H1 (cell line): ENCODE measurements around the gene RNF13. TPM values are rescaled to one million over a fixed set of nuclear protein-coding genes. Genes with fewer than 3 reads are reported as not detected.

Experiments used
- CTCF ChIA-PET: fragments of 300-600 bp; sonication (Branson Sonifier 250); formaldehyde crosslinking; loops from one replicate; lab custom pipeline; 2021; ENCODE audit not compliant: partially characterized antibody; lab: Charles Lee
- POLR2A ChIA-PET: fragments of 300-600 bp; sonication (Branson Sonifier 250); formaldehyde crosslinking; loops from one replicate; lab custom pipeline; 2021; ENCODE audit warnings: inconsistent platforms; ENCODE audit not compliant: partially characterized antibody; lab: Charles Lee
- DNase-seq, 2 experiments: peaks; one replicate each; pipeline versions ENCODE4 v3.0.0 to v3.0.0-alpha.2; 2010 to 2022; ENCODE audit warnings: low spot score in 2 of 2, low read depth in 1 of 2, mixed read lengths in 1 of 2
- FAIRE-seq: peaks from 2 replicates; lab custom pipeline; 2011; peaks lifted over from hg19 to GRCh38; lab: Jason Lieb, UNC
- H2AFZ ChIP-seq: 2 replicates; pipeline ENCODE4 v1.8.1; 2012; ENCODE audit warnings: low read length, inconsistent platforms
- H2AK5ac ChIP-seq: 2 replicates; pipeline ENCODE4 v1.6.1; 2013; ENCODE audit warnings: low read depth, low read length
- H2BK120ac ChIP-seq: replicated peaks from 2 replicates; pipeline ENCODE3; 2013; ENCODE audit warnings: low read depth, low read length, inconsistent platforms
- H2BK12ac ChIP-seq: 2 replicates; pipeline ENCODE4 v1.6.1; 2013; ENCODE audit warnings: low read depth, low read length
- H2BK15ac ChIP-seq: 2 replicates; pipeline ENCODE4 v1.6.1; 2013; ENCODE audit warnings: low read length
- H2BK20ac ChIP-seq: 2 replicates; pipeline ENCODE4 v1.6.1; 2013; ENCODE audit warnings: low read length
- H2BK5ac ChIP-seq: 2 replicates; pipeline ENCODE4 v1.6.1; 2013; ENCODE audit warnings: low read depth, low read length
- H3K14ac ChIP-seq: 2 replicates; pipeline ENCODE4 v1.6.1; 2013; ENCODE audit warnings: inconsistent platforms; ENCODE audit not compliant: insufficient read length
- H3K18ac ChIP-seq: 2 replicates; pipeline ENCODE4 v1.6.1; 2013; ENCODE audit warnings: low read length; ENCODE audit errors: extremely low read depth
- H3K23ac ChIP-seq: 2 replicates; pipeline ENCODE4 v1.6.1; 2013; ENCODE audit warnings: inconsistent platforms; ENCODE audit not compliant: insufficient read length
- H3K23me2 ChIP-seq: 2 replicates; pipeline ENCODE4 v1.6.1; 2013; ENCODE audit warnings: low read depth, low read length
- H3K27ac ChIP-seq: 2 replicates; pipeline ENCODE4 v1.6.1; 2011; ENCODE audit warnings: low read depth, low read length, inconsistent platforms
- H3K27me3 ChIP-seq, 4 experiments: replicated peaks in 1 of 4; 1 replicate in 1 of 4; 2 replicates in 3 of 4; pipeline versions ENCODE4 v1.6.1 to v1.8.1; 2011 to 2013; ENCODE audit warnings: low read length in 3 of 4, mild to moderate bottlenecking in 3 of 4, inconsistent platforms in 2 of 4, mixed read lengths in 2 of 4, moderate library complexity in 1 of 4; ENCODE audit not compliant: control insufficient read depth in 3 of 4, insufficient read depth in 3 of 4; ENCODE audit errors: extremely low read depth in 1 of 4
- H3K36me3 ChIP-seq, 4 experiments: 2 replicates each; pipeline versions ENCODE4 v1.6.1 to v1.8.1; 2011 to 2013; ENCODE audit warnings: mild to moderate bottlenecking in 4 of 4, low read length in 3 of 4, moderate library complexity in 2 of 4, control low read depth in 1 of 4, inconsistent platforms in 1 of 4; ENCODE audit not compliant: insufficient read depth in 4 of 4, control insufficient read depth in 2 of 4
- H3K4ac ChIP-seq: replicated peaks from 2 replicates; pipeline ENCODE3; 2013; ENCODE audit warnings: low read length, low read depth, mixed read lengths, inconsistent platforms; ENCODE audit not compliant: insufficient read length
- H3K4me1 ChIP-seq, 4 experiments: replicated peaks in 1 of 4; 1 replicate in 1 of 4; 2 replicates in 3 of 4; pipeline versions ENCODE4 v1.6.1 to v1.8.1; 2011 to 2013; ENCODE audit warnings: low read length in 3 of 4, inconsistent platforms in 2 of 4, mixed read lengths in 1 of 4; ENCODE audit not compliant: insufficient read depth in 4 of 4, control insufficient read depth in 3 of 4
- H3K4me2 ChIP-seq, 2 experiments: 2 replicates each; pipeline versions ENCODE4 v1.6.1 to v1.8.1; 2011 to 2013; ENCODE audit warnings: low read depth in 2 of 2, low read length in 2 of 2, control low read depth in 1 of 2, inconsistent platforms in 1 of 2, mild to moderate bottlenecking in 1 of 2; ENCODE audit not compliant: insufficient read depth in 1 of 2
- H3K4me3 ChIP-seq, 4 experiments: fragments of 200-600, 300-600 bp in 1 of 4; sonication (generic), shearing (Covaris generic), sonication (Bioruptor Twin) in 1 of 4; 2 replicates each; pipeline versions ENCODE4 v1.5.1 to v1.8.1; 2011 to 2016; ENCODE audit warnings: low read length in 4 of 4, low read depth in 3 of 4, control low read depth in 2 of 4, inconsistent platforms in 2 of 4, mild to moderate bottlenecking in 2 of 4, mixed read lengths in 1 of 4, moderate library complexity in 1 of 4; ENCODE audit not compliant: insufficient read depth in 2 of 4; ENCODE audit errors: extremely low read depth in 1 of 4
- H3K56ac ChIP-seq: replicated peaks from 2 replicates; pipeline ENCODE3; 2013; ENCODE audit warnings: low read depth, mild to moderate bottlenecking, mixed read lengths, low read length, inconsistent platforms; ENCODE audit not compliant: insufficient read length
- H3K79me1 ChIP-seq: 2 replicates; pipeline ENCODE4 v1.6.1; 2013; ENCODE audit warnings: low read depth, low read length, control low read depth
- H3K79me2 ChIP-seq, 2 experiments: 2 replicates each; pipeline versions ENCODE4 v1.6.1 to v1.8.1; 2012 to 2013; ENCODE audit warnings: low read length in 2 of 2, mild to moderate bottlenecking in 2 of 2, inconsistent platforms in 1 of 2; ENCODE audit not compliant: insufficient read depth in 2 of 2, control insufficient read depth in 1 of 2
- H3K9ac ChIP-seq, 4 experiments: replicated peaks in 1 of 4; 1 replicate in 1 of 4; 2 replicates in 3 of 4; pipeline versions ENCODE4 v1.6.1 to v1.8.1; 2011 to 2013; ENCODE audit warnings: low read depth in 3 of 4, low read length in 3 of 4, control low read depth in 2 of 4, mild to moderate bottlenecking in 2 of 4, moderate library complexity in 2 of 4, inconsistent platforms in 1 of 4; ENCODE audit errors: extremely low read depth in 1 of 4
- H3K9me3 ChIP-seq, 2 experiments: 2 replicates each; pipeline versions ENCODE4 v1.6.1 to v1.8.1; 2012 to 2013; ENCODE audit warnings: mild to moderate bottlenecking in 2 of 2, moderate library complexity in 2 of 2, control low read depth in 1 of 2, inconsistent platforms in 1 of 2, low read depth in 1 of 2, low read length in 1 of 2, mixed read lengths in 1 of 2; ENCODE audit not compliant: insufficient read depth in 2 of 2
- H4K20me1 ChIP-seq, 2 experiments: replicated peaks in 1 of 2; 2 replicates each; pipeline versions ENCODE3 to v1.8.1; 2011 to 2013; ENCODE audit warnings: inconsistent platforms in 2 of 2, low read length in 2 of 2, mild to moderate bottlenecking in 1 of 2; ENCODE audit not compliant: insufficient read depth in 2 of 2, control insufficient read depth in 1 of 2
- H4K5ac ChIP-seq: 2 replicates; pipeline ENCODE4 v1.6.1; 2013; ENCODE audit warnings: low read length, low read depth, mixed read lengths, inconsistent platforms; ENCODE audit not compliant: insufficient read length
- H4K8ac ChIP-seq: 2 replicates; pipeline ENCODE4 v1.8.0; 2013; ENCODE audit warnings: mild to moderate bottlenecking, moderate library complexity, low read length, inconsistent platforms; ENCODE audit not compliant: insufficient read depth; ENCODE audit errors: extremely low read depth
- H4K91ac ChIP-seq: replicated peaks from 2 replicates; pipeline ENCODE3; 2013; ENCODE audit warnings: low read length, mixed read lengths, inconsistent platforms; ENCODE audit not compliant: insufficient read length
- CBX5 ChIP-seq: fragments of 300-800, 300-1000 bp; sonication (generic); IDR thresholded peaks from 2 replicates; pipeline ENCODE4 v1.7.1; 2016; ENCODE audit warnings: antibody characterized with exemption, low read length, low read depth
- CTCF ChIP-seq, 3 experiments: IDR thresholded peaks; 1 replicate in 2 of 3; 2 replicates in 1 of 3; pipeline versions ENCODE4 v1.5.1 to v1.6.1; 2011; ENCODE audit warnings: low read length in 3 of 3, mild to moderate bottlenecking in 3 of 3, inconsistent platforms in 2 of 3, low read depth in 1 of 3, moderate library complexity in 1 of 3; ENCODE audit not compliant: insufficient read depth in 1 of 3; ENCODE audit errors: control extremely low read depth in 1 of 3
- RAD21 ChIP-seq, 2 experiments: IDR thresholded peaks in 1 of 2; conservative IDR thresholded peaks in 1 of 2; 2 replicates each; pipeline ENCODE4 v1.6.1; 2011; ENCODE audit warnings: low read depth in 2 of 2, low read length in 2 of 2, improper control_type of control experiment in 1 of 2, inconsistent platforms in 1 of 2, mild to moderate bottlenecking in 1 of 2, moderate library complexity in 1 of 2
- WGBS, 2 experiments: shearing (Covaris generic) in 1 of 2; methylation state at CpG; one replicate each; pipeline versions ENCODE4 v1.1.6 to v1.1.7; 2013 to 2015; ENCODE audit warnings: low lambda C conversion rate in 2 of 2, mixed read lengths in 2 of 2, inconsistent platforms in 1 of 2, low coverage in 1 of 2, missing lambda C conversion rate in 1 of 2; ENCODE audit not compliant: insufficient replicate concordance in 2 of 2, insufficient coverage in 1 of 2, insufficient read length in 1 of 2; ENCODE audit errors: extremely low coverage in 1 of 2, missing lambda C conversion rate in 1 of 2; 5-methylcytosine and 5-hydroxymethylcytosine counted together
- polyA plus RNA-seq, 7 experiments: library from polyadenylated mRNA; depleted of rRNA in 3 of 7; stranded (reverse) in 5 of 7; unstranded in 2 of 7; fragments of >200 nt in 5 of 7; fragments of 200-250 nt in 2 of 7; gene quantifications; 1 replicate in 5 of 7; 2 replicates in 1 of 7; 4 replicates in 1 of 7; pipeline versions ENCODE4 v1.2.1 to v1.2.3, GENCODE V29; 2011 to 2013; ENCODE audit warnings: missing spikeins in 2 of 7, mixed read lengths in 2 of 7
- total RNA-seq: library from RNA; stranded (reverse); fragmentation: NEBNext Ultra II Directional; extraction: Animal tissue kit (Norgen Biotek cat#: 25700); gene quantifications from 2 replicates; pipeline ENCODE4 v1.2.1, GENCODE V29; 2021

The RNF13 gene
- total and polyA plus RNA-seq, 2 of the 8 experiments (the other 6 are each of a cell fraction or from before 2014, with no cell fraction given), result 19.4 to 35.4 TPM

- Histone ChIP-seq H4K91ac (no peak overlapping the region), H2BK20ac (no peak overlapping the region), H2BK12ac (no peak overlapping the region), H3K23ac (no peak overlapping the region), H3K27ac (no peak overlapping the region), H2BK5ac (no peak overlapping the region), H2AK5ac (no peak overlapping the region), H4K20me1 (no peaks in the 10 kb centered on the region), H2BK15ac (no peak overlapping the region), H3K4me2 (no peak overlapping the region), H3K9ac (no peak overlapping the region), H4K8ac (no peak overlapping the region), H4K5ac (no peak overlapping the region), H3K14ac (no peak overlapping the region), H3K79me1 (no peaks in the 10 kb centered on the region), H3K56ac (no peak overlapping the region), H3K9me3 (no peaks in the 10 kb centered on the region), H3K79me2 (no peaks in the 10 kb centered on the region), H3K4me1 (peaks cover 0 to 6% (median 2%) of the 10 kb centered on the region in 4 experiments; a peak in 4 of 7 replicates), H3K23me2 (peaks cover 2% of the 10 kb centered on the region), H2AFZ (no peak overlapping the region), H3K27me3 (no peaks in the 10 kb centered on the region), H3K36me3 (no peaks in the 10 kb centered on the region), H3K18ac (no peak overlapping the region), H3K4me3 (no peak overlapping the region), H3K4ac (no peak overlapping the region), H2BK120ac (no peak overlapping the region)
- WGBS, 2 experiments, result 39% methylated on average over 4 of the region's 4 CpGs; no CpG with 5 or more reads in 1 of the 2 experiments
- peak in 1 of 2 experiments; percentile 64 for DNase-seq
- FAIRE-seq, result peak; percentile 71
- ChIA-PET CTCF (interaction anchor here (0.6 to 3.6 kb wide), 62 partner anchors 8 to 596 kb away, joined by 3 to 103 read pairs (median 4); partner anchors contain the start of genes ANKUB1 and WWTR1), POLR2A (interaction anchor here (0.9 to 1.4 kb wide), 2 partner anchors 36 to 42 kb away, joined by 3 read pairs; no protein-coding TSS in a partner anchor)
- TF ChIP-seq CBX5 (no peak), RAD21 (IDR thresholded peaks at IDR 0.05 in 1 of 2, conservative IDR thresholded peaks at IDR 0.05 in 1 of 2; ENCODE audit: low read depth in 2 of 2, low read length in 2 of 2) (peak; percentile 59 to 66), CTCF (IDR thresholded peaks at IDR 0.05; ENCODE audit: control extremely low read depth in 1 of 3, insufficient read depth in 1 of 3, low read depth in 1 of 3, low read length in 3 of 3) (peak; percentile 65 to 79 (median 74))
Measured at GRCh38 chr3:149808209-149808829, 4.7 kb upstream of the RNF13 start.
